RPMI8226 (cell line): ENCODE measurements around the gene CADM1.
A peak's percentile ranks its signal among the peaks of the same experiment; 100 is the strongest.
"Not testable (repeated sequence)": the region's sequence is repeated elsewhere in the genome, so short reads cannot be mapped to it uniquely, and the experiment has no call there.

Experiments
- DNase-seq: peaks from one replicate; pipeline ENCODE4 v3.0.0-alpha.2; 2015

CADM1 gene

DNA sequence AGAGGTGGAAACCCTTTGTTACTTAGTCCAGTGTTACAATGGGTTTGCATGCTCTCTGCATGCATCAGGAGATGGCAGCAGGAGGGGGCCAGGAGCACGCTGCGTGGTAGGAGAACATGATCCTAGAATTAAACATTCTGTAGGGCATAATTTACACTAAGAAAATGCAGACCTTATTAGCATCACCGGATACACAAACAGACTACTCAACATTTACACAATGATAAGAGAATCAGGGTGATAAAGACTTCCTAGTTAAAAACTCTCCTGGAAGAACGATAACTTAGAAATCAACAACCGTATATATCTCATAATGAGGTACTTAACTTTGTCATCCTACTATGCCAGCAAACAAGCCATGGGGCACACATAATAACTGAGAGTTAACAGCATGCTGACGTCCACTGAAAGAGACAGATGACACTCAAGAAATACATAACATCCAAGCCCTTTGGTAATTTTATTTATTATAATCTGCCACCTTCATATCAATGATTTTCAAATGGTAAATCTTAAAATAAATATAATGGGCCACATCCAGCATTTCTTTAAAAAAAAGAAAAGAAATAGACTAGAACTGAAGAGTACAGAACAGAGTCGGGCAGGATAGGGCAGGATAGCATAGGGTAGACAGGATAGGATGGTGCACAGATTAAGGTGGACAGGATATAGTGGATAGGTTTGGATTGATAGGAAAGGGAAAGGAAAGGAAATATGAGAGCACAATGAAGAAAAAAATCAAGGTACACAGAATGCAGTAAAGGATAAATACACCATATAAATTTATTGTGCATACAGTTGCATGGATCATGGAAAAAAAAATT lies 27.5 kb downstream of the CADM1 start:
- DNase-seq, result no peak

DNA sequence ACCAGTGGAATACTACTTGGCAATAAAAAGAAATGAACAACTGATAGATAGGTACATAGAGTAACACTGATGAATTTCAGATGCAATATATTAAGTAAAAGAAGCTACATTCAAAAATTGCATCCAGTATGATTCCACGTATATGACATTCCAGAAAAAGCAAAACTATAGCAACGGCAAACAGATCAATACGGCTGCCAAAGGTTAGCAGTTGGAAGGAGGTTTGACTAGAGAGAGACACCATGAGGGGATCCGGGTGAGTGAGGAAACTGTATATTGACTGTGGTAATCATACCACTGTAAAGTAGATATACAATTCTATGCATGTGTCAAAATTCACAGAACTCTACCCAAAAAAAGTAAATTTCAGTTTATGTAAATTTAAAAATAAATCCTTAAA lies 28.7 kb downstream of the CADM1 start:
- DNase-seq, result no peak

DNA sequence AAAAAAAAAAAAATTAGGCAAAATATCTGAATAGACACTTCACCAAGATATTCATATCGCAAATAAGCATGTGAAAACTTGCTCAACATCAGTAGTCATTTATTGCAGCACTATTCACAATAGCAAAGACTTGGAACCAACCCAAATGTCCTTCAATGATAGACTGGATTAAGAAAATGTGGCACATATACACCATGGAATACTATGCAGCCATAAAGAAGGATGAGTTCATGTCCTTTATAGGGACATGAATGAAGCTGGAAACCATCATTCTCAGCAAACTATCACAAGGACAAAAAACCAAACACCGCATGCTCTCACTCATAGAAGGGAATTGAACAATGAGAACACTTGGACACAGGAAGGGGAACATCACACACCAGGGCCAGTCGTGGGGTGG lies 29.9 kb downstream of the CADM1 start:
- DNase-seq, result not testable (repeated sequence)

DNA sequence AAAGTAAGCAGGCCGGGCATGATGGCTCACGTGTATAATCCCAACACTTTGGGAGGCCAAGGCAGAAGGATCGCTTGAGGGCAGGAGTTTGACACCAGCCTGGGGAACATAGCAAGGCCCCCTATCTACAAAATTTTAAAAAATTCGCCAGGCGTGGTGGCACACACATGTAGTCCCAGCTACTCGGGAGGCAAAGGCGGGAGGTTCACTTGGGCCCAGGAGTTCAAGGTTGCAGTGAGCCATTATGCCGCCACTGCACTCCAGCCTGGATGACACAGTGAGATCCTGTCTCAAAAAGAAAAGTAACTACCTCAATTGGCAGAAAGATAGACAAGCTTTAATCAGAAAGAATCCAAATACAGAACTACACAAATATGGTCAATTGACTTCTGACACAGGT lies 31.0 kb downstream of the CADM1 start:
- DNase-seq, result no peak

DNA sequence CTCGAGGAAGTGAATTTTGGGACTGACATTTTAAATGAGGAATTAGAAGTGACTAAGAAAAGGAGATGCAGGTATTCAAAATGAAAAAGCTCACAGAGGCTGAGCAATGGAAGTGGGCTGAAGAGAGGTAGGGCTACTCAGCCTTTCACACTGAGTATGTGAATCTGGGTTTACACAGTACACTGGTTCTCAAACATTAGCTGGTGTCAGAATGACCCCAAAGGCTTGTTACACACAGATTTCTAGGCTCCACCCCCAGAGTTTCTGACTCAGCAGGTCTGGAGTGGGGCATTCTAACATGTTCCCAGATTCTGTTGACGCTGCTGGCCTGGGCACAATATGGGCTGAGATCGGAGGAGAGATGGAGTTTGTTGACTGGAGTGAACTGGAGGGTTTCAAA lies 32.8 kb downstream of the CADM1 start:
- peak; percentile 26 for DNase-seq

DNA sequence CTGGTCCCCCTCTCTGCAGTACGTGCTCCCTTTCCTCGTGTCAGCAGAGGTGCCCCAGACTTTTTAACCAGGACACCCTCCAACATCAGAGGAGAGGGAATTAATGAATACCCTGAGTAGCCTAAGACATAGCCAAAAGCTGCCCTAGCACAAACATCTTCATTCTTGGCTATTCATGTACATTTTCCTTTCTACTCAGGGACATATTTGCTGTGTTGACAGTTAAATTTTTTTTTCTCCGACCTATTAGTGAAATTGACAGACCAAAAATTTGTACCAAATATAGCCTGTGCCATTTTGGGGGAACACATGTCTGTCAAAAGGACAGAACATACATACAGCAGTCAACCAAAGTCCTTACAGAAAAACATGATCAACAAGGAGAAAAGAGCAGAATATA lies 33.3 kb downstream of the CADM1 start:
- DNase-seq, result no peak

DNA sequence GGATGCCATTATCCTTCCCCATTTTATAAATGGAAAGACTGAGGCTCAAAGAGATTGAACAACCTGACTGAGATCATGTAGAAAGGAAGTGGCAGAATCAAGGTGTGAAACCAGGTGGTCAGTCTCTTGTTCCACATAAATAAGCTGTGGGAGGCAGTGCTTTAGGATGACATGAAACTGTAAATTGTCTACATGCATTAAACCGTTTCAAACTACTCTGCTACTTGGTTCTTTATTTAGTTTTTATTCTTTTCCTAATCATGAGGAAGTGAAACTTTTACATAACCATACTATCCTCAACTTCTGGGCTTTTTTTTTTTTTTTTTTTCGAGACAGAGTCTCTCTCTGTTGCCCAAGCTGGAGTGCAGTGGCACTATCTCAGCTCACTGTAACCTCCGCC lies 34.9 kb downstream of the CADM1 start:
- DNase-seq, result peak; percentile 75

DNA sequence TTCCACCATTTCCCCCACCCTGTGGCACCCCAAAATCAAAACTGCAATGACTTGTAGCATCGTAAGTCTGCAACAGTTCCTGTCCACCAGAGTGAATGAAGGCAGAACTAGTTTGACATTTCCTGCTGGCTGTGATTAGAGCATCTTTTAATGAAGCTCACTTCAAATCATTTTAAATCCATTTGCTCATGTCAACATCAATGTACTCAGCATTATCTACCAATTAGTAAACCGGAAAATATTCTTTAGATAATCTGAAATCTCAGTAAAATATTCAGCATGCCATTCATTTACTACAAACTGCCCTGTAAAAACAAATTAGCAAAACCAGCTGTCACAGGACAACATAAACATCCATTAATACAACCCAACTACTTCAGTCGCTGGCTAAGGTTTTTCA lies 38.1 kb downstream of the CADM1 start:
- DNase-seq, result no peak

DNA sequence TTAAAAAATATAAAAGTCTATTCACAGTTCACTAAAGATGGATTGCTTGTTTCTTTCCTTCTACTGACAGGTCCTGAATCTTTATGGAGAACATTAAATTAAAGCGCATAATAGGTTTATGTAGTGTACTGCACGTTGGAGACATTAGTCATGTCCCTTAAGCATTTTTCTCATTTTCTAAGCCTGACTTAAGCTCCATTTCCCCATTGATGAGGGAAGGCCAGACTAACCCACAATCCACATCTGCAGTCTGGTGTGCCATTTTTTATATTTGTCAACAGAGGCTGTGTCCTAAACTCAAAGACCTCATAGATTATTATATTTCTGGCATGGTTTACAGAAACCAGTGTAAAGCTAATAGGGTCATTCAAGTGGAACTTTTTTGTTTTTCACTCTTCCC lies 39.9 kb downstream of the CADM1 start:
- DNase-seq, result no peak

DNA sequence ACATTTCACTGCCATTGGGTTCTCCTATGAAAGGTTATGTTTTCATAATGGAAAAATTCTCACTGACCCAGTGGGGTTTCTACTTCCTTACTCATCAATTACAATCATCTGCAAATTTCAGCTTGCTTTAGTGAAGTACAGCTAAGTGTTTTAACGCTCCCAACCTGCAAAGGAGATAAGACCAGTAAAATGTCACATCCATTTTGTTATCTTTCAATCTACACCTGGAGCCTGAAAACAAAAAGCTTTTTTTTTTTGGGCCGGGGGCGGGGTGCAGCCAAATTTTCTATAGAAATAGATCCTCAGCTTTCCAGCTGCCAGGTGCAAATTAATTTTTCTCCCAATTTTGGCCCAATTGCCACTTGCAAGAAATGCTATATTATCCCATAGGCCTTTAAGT lies 40.6 kb downstream of the CADM1 start:
- no peak for DNase-seq

DNA sequence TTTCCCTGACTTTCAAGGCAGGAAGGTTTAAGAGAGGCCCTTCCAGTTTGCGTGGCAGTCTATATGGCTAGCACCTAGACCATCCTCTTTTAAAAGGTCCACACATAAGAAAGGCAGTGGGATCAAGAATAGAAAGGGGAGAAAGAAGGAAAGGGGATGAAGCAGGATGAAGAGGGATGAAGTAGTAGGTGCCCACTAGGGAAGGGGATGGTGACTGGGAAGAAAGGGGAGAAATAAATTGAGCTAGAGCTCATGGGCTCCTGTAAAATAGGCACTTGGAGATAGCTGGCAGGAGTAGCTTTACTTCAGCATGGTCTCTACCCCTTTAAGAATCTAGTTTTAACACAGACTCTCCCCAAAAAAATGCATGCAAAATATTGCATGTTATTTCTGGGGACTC lies 41.5 kb downstream of the CADM1 start:
- no peak for DNase-seq

DNA sequence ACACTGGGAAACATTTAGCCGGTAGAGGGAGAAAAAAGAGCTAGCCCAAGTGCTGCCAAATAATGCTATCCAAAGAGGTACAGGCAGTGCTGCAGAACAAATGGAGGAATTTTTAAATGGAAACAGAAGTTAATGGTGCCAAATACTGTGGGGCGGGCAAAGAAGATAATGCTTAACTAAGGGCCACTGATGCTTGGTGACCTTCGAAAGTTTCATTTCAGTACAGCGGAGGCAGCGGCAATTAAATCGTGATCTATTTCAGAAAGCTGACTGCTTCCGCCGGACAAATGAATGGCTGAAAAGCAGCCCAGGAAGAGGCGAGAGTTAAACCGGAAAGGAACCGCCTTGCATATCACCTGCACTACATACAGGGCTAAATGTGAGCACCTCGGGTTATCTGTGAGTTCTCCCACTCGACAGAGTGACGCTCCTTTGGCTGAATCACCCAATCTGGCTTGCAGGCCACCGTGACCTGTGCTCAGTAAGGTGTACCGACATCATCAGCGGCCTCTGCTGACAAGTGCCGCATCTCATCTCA lies 42.1 kb downstream of the CADM1 start:
- DNase-seq, result no peak

DNA sequence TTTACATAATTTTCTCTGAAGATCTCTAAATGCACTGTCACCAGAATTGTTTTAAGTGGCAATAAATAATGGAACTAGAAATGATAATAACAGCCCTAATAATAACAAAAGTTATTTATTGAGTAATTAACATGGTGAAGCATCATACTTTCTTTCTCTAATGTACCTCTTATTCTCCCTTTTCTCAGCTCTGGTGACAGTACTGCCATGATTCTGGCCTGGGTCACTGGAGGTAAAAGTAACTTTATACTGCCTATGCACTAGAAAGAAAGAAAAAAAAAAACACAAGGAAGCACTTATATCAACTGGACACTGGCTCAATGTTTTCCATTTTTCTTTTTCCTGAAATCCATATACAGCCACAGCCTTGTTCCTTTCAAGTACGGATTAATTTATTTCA lies 43.7 kb downstream of the CADM1 start:
- no peak for DNase-seq

DNA sequence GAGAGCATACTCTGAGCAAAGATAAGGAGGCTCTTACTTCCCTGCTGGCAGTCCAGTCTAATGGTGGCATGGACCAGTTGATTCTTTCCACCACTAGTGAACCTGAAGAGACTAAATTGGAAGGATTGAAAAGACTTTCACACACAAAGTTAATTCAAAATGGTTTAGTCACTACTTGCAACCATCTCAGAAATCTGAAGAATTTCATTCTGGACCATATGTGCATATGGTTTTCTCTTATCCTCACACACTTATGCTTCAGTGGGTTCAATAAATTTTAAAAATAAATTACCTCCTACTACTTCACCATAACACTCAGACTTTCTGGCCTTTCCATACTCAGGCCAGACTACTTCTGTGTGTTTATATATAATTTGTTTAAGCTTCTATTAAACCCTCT lies 44.7 kb downstream of the CADM1 start:
- DNase-seq, result no peak

DNA sequence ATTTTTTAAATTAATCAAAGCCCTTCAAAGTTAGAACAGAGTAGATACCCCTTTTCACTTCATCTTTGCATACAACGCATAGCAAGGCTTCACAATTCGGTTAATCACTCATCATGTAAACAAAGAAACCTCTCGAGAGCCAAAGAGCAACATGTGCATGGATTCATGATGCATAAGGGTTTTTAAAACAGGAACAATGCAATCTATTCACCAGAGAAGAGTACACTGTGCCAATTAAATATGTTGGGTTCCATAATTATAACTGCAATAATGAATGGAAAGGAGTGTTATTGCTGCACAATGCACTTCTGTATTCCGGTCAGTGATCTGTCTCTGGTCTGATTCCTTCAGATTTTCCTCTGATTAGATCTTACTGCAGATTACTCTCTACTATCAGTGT lies 45.3 kb downstream of the CADM1 start:
- no peak for DNase-seq

DNA sequence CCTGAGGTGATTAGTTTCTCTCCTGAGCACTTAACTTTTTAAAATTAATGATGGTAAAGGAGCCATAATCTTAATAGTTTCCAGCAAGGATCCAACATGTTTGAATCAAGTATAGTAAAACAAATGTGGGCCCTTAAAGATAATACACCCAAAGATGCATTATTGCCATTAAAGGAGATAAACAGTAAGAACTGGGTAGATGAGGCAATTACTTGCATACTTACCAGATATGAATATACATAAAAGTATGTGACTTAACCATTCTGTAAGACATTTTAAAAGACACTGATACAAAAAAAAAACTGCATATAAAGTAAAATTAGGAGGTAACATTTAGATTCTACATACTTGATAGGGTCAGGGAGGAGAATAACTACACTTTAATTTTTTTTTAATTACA lies 48.2 kb downstream of the CADM1 start:
- DNase-seq, result no peak

DNA sequence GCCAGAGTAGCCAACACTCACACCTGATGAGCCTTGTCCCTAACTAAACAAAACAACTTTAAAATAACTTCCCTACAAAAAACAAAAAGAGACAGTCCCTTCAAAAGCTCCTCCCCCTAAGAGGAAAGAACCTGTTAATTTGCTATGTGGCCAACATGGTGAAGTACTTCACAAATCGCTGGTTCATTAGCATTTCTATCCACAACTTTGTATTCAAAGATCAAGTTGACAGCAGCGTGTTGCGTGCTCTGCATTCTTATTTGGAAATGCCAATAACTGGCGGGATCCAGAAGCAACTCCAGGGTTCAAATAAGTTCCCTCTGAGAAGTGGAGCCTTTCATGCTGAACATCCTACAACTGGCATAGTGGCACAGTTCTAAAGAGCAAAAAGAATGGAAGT lies 48.6 kb downstream of the CADM1 start:
- DNase-seq, result no peak

DNA sequence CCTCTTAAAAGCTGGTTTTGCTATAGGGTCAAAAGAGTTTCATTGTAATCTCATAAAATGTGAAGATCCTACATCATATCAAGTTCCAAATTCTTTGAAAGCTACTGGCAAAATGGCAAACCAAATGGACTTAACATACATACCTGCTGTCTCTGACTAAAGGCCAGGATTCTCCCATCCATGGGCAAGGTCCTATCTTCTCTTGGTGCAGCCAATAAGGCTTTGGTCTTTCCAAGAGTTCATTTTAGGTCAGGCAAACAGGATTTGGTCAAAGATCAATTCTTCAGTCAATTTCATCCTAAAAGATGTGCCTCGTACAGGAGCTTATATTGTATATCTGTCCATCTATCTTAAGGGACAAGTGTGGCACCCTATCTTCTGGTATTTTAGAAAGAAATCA lies 49.7 kb downstream of the CADM1 start:
- no peak for DNase-seq

DNA sequence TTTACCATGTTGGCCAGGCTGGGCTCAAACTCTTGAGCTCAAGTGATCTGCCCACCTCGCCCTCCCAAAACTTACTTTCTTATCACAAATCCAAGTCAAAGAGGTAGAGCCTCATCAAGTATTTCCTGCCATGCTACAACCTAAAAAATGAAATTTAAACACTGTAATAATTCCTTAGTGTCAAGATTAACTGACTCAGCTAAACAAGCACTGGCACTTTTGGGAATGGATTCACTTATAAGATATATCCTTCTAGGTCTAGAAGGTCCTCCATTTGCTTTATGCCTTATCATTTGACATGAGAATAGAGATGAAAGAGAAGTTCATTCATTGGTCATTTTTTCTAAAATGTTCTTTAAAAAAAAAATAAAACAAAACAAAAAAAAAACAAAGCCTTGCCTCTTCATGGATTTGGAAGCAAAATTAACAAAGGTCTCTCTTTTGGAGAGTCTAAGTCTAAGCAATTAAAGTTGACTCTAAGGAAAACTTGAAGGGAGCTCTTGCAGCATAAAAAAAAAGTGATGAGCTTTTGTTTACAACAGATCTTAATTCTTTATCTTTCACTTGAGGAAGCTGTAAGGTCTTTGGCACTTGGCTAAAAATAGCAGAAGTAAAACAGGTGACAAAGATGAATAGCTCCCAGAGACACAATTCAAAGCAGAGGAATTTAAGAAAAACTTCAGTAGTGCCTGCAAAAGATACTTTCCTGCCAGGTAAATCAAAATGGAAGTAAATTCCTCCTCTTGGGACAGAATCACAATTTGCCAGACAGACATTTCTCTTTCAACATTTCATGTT lies 50.3 kb downstream of the CADM1 start:
- peak; percentile 19 for DNase-seq

DNA sequence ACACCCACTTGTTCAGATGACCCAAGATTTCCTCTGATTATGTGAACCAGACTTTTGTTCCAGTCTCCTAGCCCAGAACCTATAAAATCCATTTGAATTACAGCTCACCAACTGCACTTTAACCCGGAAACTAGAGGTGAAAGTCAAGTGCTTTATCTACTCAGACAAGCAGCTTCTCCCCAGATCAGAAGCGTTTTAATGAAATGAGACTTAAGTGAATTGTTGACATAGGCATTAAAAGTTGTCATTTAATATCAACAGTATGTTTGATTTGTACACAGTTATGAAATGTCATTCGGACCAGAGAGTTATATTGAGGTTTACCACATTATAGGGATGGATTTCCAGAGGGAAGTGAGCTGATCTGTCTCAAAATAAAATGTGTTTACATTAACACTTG lies 52.0 kb downstream of the CADM1 start:
- no peak for DNase-seq

DNA sequence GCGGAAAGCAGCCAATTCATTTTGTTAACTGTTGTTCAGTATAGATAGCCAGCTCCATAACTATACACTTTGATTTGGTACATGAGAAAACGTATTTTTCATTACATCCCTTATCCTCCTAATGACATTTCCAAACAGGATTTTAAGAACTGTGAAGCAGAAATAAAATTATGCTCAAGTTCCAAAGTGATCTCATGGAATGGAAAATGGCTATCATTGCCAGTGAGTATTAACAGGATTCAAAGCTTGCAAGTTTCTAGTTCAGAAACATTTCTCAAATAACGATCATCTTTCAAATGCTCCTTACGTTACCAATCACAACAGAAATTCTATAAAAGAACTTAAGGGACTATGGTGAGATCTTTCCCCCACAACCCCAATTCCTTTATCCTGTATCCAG lies 53.7 kb downstream of the CADM1 start:
- no peak for DNase-seq

DNA sequence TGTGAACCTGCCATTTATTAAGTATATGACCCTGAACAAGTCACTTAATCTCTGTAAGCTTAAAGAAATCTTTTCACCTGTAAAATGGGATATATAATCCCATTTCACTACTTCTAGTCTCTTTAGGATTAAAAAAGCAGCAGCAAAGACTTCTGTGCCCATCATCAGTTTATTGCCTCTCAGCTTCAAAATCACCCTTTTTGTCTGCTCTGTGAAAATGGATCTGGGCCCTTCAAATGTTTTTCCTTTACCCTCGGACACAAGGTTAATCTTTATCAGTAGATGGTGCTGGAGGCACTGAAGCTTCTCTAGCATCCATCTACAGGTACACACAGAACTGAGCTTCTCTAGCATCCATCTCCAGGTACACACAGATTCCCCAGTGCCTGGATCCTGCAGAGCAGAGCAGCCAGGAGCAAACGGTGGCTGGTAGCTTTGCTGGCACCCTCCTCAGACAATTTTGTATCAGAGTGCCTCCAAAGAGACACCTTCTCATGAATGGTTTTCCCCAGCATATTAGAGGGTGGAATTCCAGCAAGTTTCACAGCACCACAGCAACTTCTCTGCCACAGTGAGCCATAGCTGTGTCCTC lies 56.8 kb downstream of the CADM1 start:
- DNase-seq, result no peak

DNA sequence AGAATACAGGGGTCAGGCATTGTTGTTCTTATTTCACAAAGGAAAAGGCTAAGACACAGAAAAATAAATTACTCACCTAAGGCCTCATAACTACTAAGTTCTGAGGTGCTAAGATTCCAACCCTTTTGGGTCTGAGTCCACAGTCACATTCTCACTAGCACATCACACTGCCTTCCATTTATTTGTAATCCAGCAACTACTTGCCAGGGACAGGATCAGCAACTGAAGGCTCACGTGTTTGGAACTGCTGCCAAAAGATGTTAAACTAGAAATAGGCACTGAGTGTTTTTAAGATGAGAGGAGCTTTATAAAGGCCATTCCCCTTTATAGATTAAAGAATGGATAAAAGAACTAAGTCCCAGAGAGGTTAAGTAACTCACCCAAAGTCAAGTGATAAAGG lies 58.0 kb downstream of the CADM1 start:
- DNase-seq, result no peak

DNA sequence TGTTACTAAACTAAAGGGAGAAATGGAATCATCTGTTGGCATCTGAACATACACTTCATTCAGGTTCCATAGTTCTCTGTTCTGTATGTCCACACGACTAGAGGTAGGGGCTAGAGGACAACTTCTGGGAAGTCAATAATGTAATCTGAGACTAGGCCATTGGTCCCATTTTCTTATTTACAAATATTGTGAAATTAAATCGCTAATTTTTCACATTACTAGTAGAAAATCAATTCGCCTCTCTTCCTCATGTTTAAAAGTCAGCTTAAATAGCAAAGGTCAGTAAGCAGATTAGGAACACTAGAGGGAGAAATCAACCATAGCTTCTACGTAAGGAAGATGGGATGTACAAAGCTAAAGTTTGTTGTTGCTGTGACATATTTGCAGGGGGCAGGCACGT lies 59.7 kb downstream of the CADM1 start:
- no peak for DNase-seq
